Heart right ventricle (tissue), 16 donors: ENCODE data around the gene PHLDA3. TPM values are rescaled to one million over a fixed set of nuclear protein-coding genes. Genes with fewer than 3 reads are reported as not detected.

Experiments
- ATAC-seq, 8 donors: fragments of 200-7000 bp; cut with Tn5 transposase; one replicate each; pipeline ENCODE4 v1.9.1; 2020; ENCODE audit warnings: mild to moderate bottlenecking in 8 of 8, moderate library complexity in 8 of 8, moderate number of reproducible peaks in 1 of 8
- DNase-seq, 2 donors: peaks; one replicate each; pipeline ENCODE4 v3.0.0-alpha.2; 2020
- H3K27ac ChIP-seq, 10 donors: fragments of 200-600 bp; sonication (generic) in 2 of 10; one replicate each; pipeline versions ENCODE4 v1.5.0 to v1.8.0; 2020 to 2022; ENCODE audit warnings: mild to moderate bottlenecking in 3 of 10
- H3K27me3 ChIP-seq, 7 donors: fragments of 200-600 bp; one replicate each; pipeline ENCODE4 v1.8.0; 2021 to 2022; ENCODE audit warnings: mild to moderate bottlenecking in 2 of 7
- H3K36me3 ChIP-seq, 9 donors: fragments of 200-600 bp; sonication (generic) in 1 of 9; one replicate each; pipeline versions ENCODE4 v1.5.0 to v1.8.0; 2020 to 2022; ENCODE audit warnings: mild to moderate bottlenecking in 2 of 9
- H3K4me1 ChIP-seq, 9 donors: fragments of 200-600 bp; sonication (generic) in 1 of 9; one replicate each; pipeline versions ENCODE4 v1.5.0 to v1.8.0; 2020 to 2022; ENCODE audit warnings: mild to moderate bottlenecking in 4 of 9
- H3K4me3 ChIP-seq, 10 donors: fragments of 200-600 bp; sonication (generic) in 2 of 10; one replicate each; pipeline versions ENCODE4 v1.5.0 to v1.8.0; 2020 to 2022; ENCODE audit warnings: mild to moderate bottlenecking in 7 of 10, moderate library complexity in 2 of 10
- H3K9me3 ChIP-seq, 11 donors: fragments of 200-600 bp in 10 of 11; sonication (generic) in 2 of 11; one replicate each; pipeline versions ENCODE4 v1.5.0 to v1.8.0; 2013 to 2022; ENCODE audit warnings: mild to moderate bottlenecking in 2 of 11, control low read depth in 1 of 11, moderate library complexity in 1 of 11
- CTCF ChIP-seq, 9 donors: fragments of 200-600 bp; sonication (generic) in 2 of 9; IDR thresholded peaks; one replicate each; pipeline versions ENCODE4 v1.5.0 to v1.8.0; 2021 to 2022; ENCODE audit warnings: antibody characterized with exemption in 9 of 9, mild to moderate bottlenecking in 5 of 9, moderate library complexity in 1 of 9
- WGBS, 2 donors: extraction: QIAGEN DNeasy Blood & Tissue Kit; methylation state at CpG; one replicate each; pipeline ENCODE4 v1.1.7; 2013; ENCODE audit warnings: inconsistent platforms in 1 of 2; 5-methylcytosine and 5-hydroxymethylcytosine counted together
- intact Hi-C, 10 donors: fragments of 100-400 bp; cut with DNase I; formaldehyde crosslinking; loops; one replicate each; pipeline versions ENCODE4 v1.11.1 to v1.14.2; 2022
- polyA plus RNA-seq, 2 donors: library from polyadenylated mRNA; stranded (reverse); fragments of 200-250 nt; gene quantifications; one replicate each; pipeline ENCODE4 v1.2.3, GENCODE V29; 2013
- total RNA-seq, 10 donors: library from RNA; stranded (reverse); fragmentation: NEBNext Ultra II Directional in 3 of 10; extraction: Animal tissue kit (Norgen Biotek cat#: 25700) in 3 of 10; gene quantifications; one replicate each; pipeline versions ENCODE4 v1.2.1 to v1.2.4, GENCODE V29; 2021 to 2023
- donor health status: Arrhythmogenic right ventricular cardiomyopathy.
- donor health status: ischemic (EF 13 %, LVEDD 7.1; RV severe dilation, severe dysfunction).
- donor health status: healthy with polysubstance abuse.
- donor health status: DM: no; HTN: yes; CAD: no.
- donor health status: DM: no; HTN: no; CAD: no.
- donor health status: ischemic (EF 25% LVEDD 6.9; RV normal size, moderate dysfunction).
- donor health status: ischemic (EF 25% LVEDD 5.7; RV mildly dilated, moderate dysfunction).
- donor health status: healthy.
- donor health status: DM: yes; HTN: yes; CAD: no.
- donor health status: Ischemic cardiomyopathy.
- donor health status: ischemic (EF 35%, LVEDD 5.7; RV mildly dilated, moderate dysfunction).
- donor health status: nonischemic (EF 11% LVEDD 7.7; RV severe dilation, severe dysfunction).
- donor health status: DM: yes; HTN: yes; CAD: no.
- donor health status: PGD.
- donor health status: ischemic (EF 29% LVEDD 5.4; RV normal size, mild dysfunction).
- donor health status: nonischemic (EF 23%, LVEDD 6.1; RV moderate dilation, normal function).

PHLDA3 gene
- total and polyA plus RNA-seq, 12 donors, result 14.4 to 40.0 (median 23.6) TPM

DNA sequence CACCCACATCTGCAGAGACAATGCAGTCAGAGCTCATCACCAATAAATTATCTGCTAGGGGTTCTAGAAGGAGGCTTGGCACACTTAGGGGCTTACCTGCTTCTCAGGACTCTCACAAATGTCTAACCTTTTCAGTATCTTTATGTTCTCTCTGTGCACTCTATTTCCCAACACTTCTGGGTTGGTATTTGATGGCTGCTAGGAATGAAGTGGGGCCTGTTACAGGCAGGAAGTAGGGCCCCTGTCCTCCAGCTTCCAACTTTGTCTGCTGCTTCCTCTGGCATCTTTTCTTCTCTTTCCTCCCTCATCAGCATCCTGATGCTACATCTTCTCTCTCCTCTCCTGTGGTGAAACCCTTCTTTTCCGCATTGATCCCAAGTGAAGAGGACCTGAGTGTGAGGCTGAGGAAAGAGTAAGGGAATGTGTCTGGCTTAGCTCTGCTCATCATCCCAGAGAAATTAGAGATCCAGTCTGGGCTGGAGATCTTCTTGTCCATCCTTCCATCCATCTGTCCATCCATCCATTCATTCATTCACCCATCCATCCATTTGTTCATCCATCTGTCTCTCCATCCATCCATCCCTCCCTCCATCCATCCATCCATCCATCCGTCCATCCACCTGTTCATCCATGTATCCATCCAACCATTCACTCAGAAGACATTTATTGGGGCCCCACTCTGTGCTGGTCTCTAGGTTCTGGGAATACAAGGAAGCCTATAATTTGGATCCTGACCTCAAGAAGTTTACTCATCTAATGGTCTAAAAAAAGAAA lies 40.8 kb upstream of the PHLDA3 start:
- no peak for TF ChIP-seq CTCF (IDR thresholded peaks at IDR 0.05)
- intact Hi-C loops, result loop anchor here in 6 of 10 donors (5.0 kb wide), 2 partner anchors 57 to 62 kb away; no protein-coding TSS in a partner anchor
- Histone ChIP-seq H3K27ac (no peak overlapping the region), H3K36me3 (no peaks in the 10 kb centered on the region), H3K4me1 (peaks cover 10 to 58% (median 52%) of the 10 kb centered on the region in 9 donors), H3K27me3 (no peaks in the 10 kb centered on the region), H3K4me3 (no peak overlapping the region), H3K9me3 (no peaks in the 10 kb centered on the region)
- 98 to 99% methylated on average over 2 of the region's 2 CpGs for WGBS, 2 donors
- ATAC-seq, result no peak
- no peak for DNase-seq

- TF ChIP-seq CTCF (IDR thresholded peaks at IDR 0.05), result no peak
- WGBS, 2 donors, result 90 to 94% methylated on average over 2 of the region's 2 CpGs
Measured at GRCh38 chr1:201508809-201509208, 39.8 kb upstream of the PHLDA3 start.

DNA sequence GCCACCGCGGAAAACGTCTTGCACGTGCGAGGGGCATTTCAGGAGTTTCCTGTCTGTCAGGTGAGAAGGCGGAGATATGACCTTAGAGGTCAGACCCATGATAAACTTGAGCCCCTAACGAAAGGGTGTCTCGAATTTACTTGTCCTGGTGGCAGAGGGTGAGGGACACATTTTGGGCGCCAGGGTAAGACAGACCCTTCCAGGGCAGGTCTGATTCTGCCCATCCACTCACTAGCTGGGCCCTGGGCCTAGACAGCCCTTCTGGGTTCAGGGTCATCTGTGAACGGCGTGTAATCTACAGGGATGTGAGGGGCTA lies 38.3 kb upstream of the PHLDA3 start:
- H3K36me3 ChIP-seq, result peaks cover 0 to 2% (median 0%) of the 10 kb centered on the region in 9 donors
- peak overlapping the region; percentile 27 to 98 (median 94) for H3K27ac ChIP-seq
- H3K9me3 ChIP-seq, result no peaks in the 10 kb centered on the region
- 33 to 38% methylated on average over 11 of the region's 11 CpGs for WGBS, 2 donors
- no peak for DNase-seq
- peak overlapping the region; percentile 50 to 89 (median 82) for H3K4me3 ChIP-seq
- intact Hi-C loops, result no loop called here
- H3K4me1 ChIP-seq, result peaks cover 5 to 71% (median 66%) of the 10 kb centered on the region in 9 donors
- H3K27me3 ChIP-seq, result no peaks in the 10 kb centered on the region
- no peak for TF ChIP-seq CTCF (IDR thresholded peaks at IDR 0.05)
- peak in 1 of 8 donors; percentile 35 for ATAC-seq

More at GRCh38 chr1:201508809-201509208, 39.8 kb upstream of the PHLDA3 start:
- H3K4me3 ChIP-seq, result no peak overlapping the region
- intact Hi-C loops, result no loop called here
- no peak overlapping the region for H3K27ac ChIP-seq
- DNase-seq, result no peak
- peaks cover 10 to 68% (median 62%) of the 10 kb centered on the region in 9 donors for H3K4me1 ChIP-seq
- H3K36me3 ChIP-seq, result no peaks in the 10 kb centered on the region
- H3K27me3 ChIP-seq, result no peaks in the 10 kb centered on the region
- no peaks in the 10 kb centered on the region for H3K9me3 ChIP-seq
- no peak for ATAC-seq

DNA sequence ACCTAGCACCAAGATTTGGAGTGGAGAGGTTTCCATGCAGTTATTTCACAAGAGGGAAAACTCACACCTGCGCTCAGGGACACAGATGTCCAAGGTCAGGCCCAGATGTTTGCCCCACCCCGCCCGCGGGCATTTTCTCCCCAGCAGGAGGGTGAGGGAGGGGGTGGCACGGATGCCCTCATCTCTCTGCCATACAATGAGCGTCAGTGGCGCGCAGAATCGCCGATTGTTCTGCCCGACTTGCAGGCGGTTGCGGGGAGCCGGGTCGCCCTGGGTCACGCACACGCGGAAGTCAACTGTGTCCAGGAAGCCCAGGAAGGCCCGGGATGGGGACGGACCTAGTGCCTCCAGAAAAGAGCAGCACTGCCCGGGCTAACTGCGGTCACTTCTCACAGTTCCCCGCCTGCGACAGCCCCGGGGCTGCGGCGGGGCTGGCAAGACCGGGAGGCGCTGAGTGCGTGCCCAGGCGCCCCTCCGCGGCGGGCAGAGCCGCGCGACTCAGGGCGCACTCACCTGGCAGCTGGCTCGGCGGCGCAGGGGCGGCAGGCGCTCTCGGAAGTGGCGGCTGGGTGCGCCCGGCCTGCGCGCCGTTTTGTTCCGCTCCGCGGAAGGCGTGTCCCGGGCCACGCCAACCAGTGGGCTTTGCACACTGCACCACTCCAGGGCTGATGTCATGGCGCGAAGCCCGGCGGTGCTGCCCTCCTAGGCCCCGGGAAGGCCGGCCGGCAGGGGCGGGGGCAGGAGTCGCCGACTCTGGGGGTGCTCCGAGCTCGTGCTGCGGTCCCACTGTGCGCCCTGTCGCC lies 37.8 kb upstream of the PHLDA3 start, which contains the start of gene CSRP1:
TSS of gene CSRP1 (minus strand) at position 567 of the 803 bp plus-strand sequence. CDS start 10,820 bp downstream, outside the sequence.
- Histone ChIP-seq H3K36me3 (peaks cover 0 to 6% (median 0%) of the 10 kb centered on the region in 9 donors), H3K9me3 (no peaks in the 10 kb centered on the region), H3K4me3 (peak within 1 kb of the TSS; percentile 50 to 89 (median 82)), H3K4me1 (peaks cover 5 to 71% (median 65%) of the 10 kb centered on the region in 9 donors), H3K27me3 (no peaks in the 10 kb centered on the region), H3K27ac (peak within 1 kb of the TSS; percentile 27 to 98 (median 94))
- intact Hi-C loops, result no loop called here
- TF ChIP-seq CTCF (IDR thresholded peaks at IDR 0.05), result peak in 1 of 9 donors; percentile 29
- DNase-seq (peak; percentile 89 to 92), ATAC-seq (peak; percentile 84 to 94 (median 92))
- 2% methylated on average over 67 to 71 of the region's 71 CpGs for WGBS, 2 donors
